ENCODE measurements around the gene GPC6. TPM values are rescaled to one million over a fixed set of nuclear protein-coding genes. Genes with fewer than 3 reads are reported as not detected.

GPC6 gene
- total and polyA plus RNA-seq, 2 donors (not counting 1 experiment from before 2014, with no cell fraction given), result not detected

- intact Hi-C loops (cut with micrococcal nuclease), result no loop called here
- Histone ChIP-seq H3K27ac (ENCODE audit: low read length in 2 of 2) (no peak overlapping the region), H3K79me2 (ENCODE audit: control insufficient read depth, insufficient read depth, low read length) (no peaks in the 10 kb centered on the region), H3K4me1 (ENCODE audit: control insufficient read depth in 2 of 2, insufficient read depth in 2 of 2, low read length in 2 of 2) (no peaks in the 10 kb centered on the region), H2AFZ (ENCODE audit: insufficient read depth, low read depth, low read length, poor library complexity, severe bottlenecking) (no peak overlapping the region), H3K4me3 (ENCODE audit: control extremely low read depth in 1 of 5, extremely low read depth in 1 of 5, insufficient read depth in 1 of 5, low read depth in 2 of 5, low read length in 4 of 5) (no peak overlapping the region), H4K20me1 (ENCODE audit: control insufficient read depth, insufficient read depth, low read length, poor library complexity, severe bottlenecking) (no peaks in the 10 kb centered on the region), H3K9me3 (ENCODE audit: control extremely low read depth in 1 of 3, control insufficient read depth in 2 of 3, insufficient read depth in 1 of 3, low read length in 2 of 3) (no peaks in the 10 kb centered on the region), H3K27me3 (replicated peaks in 1 of 4; ENCODE audit: control extremely low read depth in 1 of 4, control insufficient read depth in 3 of 4, insufficient read depth in 4 of 4, low read length in 3 of 4) (no peaks in the 10 kb centered on the region), H3K9ac (ENCODE audit: low read length) (no peak overlapping the region), H3K4me2 (replicated peaks; ENCODE audit: low read depth, low read length, poor library complexity, severe bottlenecking) (no peak overlapping the region), H3K36me3 (replicated peaks in 1 of 2; ENCODE audit: control extremely low read depth in 1 of 2, control insufficient read depth in 1 of 2, extremely low read depth in 1 of 2, insufficient read depth in 2 of 2, low read length in 1 of 2) (no peaks in the 10 kb centered on the region)
- H3K9me3 Mint-ChIP-seq (ENCODE audit: insufficient read depth), result no peaks in the 10 kb centered on the region
- no peak overlapping the region for H3K4me3 Mint-ChIP-seq
- no peaks in the 10 kb centered on the region for H3K4me1 Mint-ChIP-seq
- no CpG with 5 or more reads among the region's 5 CpGs for WGBS (ENCODE audit: insufficient coverage)
- CTCF ChIA-PET, result no interaction called here
- no peak for DNase-seq
- POLR2A ChIA-PET, result no interaction called here
- no peak overlapping the region for H3K27ac Mint-ChIP-seq
- TF ChIP-seq, protein P1, sequence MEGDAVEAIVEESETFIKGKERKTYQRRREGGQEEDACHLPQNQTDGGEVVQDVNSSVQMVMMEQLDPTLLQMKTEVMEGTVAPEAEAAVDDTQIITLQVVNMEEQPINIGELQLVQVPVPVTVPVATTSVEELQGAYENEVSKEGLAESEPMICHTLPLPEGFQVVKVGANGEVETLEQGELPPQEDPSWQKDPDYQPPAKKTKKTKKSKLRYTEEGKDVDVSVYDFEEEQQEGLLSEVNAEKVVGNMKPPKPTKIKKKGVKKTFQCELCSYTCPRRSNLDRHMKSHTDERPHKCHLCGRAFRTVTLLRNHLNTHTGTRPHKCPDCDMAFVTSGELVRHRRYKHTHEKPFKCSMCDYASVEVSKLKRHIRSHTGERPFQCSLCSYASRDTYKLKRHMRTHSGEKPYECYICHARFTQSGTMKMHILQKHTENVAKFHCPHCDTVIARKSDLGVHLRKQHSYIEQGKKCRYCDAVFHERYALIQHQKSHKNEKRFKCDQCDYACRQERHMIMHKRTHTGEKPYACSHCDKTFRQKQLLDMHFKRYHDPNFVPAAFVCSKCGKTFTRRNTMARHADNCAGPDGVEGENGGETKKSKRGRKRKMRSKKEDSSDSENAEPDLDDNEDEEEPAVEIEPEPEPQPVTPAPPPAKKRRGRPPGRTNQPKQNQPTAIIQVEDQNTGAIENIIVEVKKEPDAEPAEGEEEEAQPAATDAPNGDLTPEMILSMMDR (IDR thresholded peaks at IDR 0.05), result no peak
- TF ChIP-seq EZH2 (IDR thresholded peaks at IDR 0.05; ENCODE audit: borderline replicate concordance, insufficient read depth, low read depth, low read length, poor library complexity, severe bottlenecking), result no peak
- H3K27me3 Mint-ChIP-seq, result no peaks in the 10 kb centered on the region
- ATAC-seq (ENCODE audit: low read depth), result no peak
Observed at GRCh38 chr13:94050039-94050438, 823.4 kb downstream of the GPC6 start.

DNA sequence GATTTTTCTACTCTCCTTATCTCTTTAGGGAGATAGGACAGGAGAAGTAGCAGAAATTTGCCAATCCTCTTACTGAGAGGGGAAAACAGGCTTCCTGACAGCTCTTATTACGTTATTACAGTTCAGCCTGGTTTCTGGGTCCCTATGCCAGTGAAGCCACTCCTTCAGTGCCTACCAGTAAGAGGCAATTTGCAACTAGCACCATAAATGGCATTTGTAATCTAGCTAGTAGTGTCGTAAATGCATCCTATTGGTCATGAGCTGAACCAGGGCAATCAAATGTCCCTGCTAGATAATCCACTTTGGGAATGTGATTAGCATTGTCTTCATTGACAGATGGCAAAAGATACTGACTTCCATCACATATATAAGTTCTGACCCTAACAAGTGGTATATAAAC, 824.1 kb downstream of the GPC6 start:
- Histone ChIP-seq H3K27ac (ENCODE audit: low read length in 2 of 2) (no peak overlapping the region), H3K4me3 (ENCODE audit: control extremely low read depth in 1 of 5, extremely low read depth in 1 of 5, insufficient read depth in 1 of 5, low read depth in 2 of 5, low read length in 4 of 5) (no peak overlapping the region), H3K9ac (ENCODE audit: low read length) (no peak overlapping the region), H3K79me2 (ENCODE audit: control insufficient read depth, insufficient read depth, low read length) (no peaks in the 10 kb centered on the region), H4K20me1 (ENCODE audit: control insufficient read depth, insufficient read depth, low read length, poor library complexity, severe bottlenecking) (no peaks in the 10 kb centered on the region), H2AFZ (ENCODE audit: insufficient read depth, low read depth, low read length, poor library complexity, severe bottlenecking) (no peak overlapping the region), H3K4me2 (replicated peaks; ENCODE audit: low read depth, low read length, poor library complexity, severe bottlenecking) (no peak overlapping the region), H3K36me3 (replicated peaks in 1 of 2; ENCODE audit: control extremely low read depth in 1 of 2, control insufficient read depth in 1 of 2, extremely low read depth in 1 of 2, insufficient read depth in 2 of 2, low read length in 1 of 2) (no peaks in the 10 kb centered on the region), H3K27me3 (replicated peaks in 1 of 4; ENCODE audit: control extremely low read depth in 1 of 4, control insufficient read depth in 3 of 4, insufficient read depth in 4 of 4, low read length in 3 of 4) (no peaks in the 10 kb centered on the region), H3K9me3 (ENCODE audit: control extremely low read depth in 1 of 3, control insufficient read depth in 2 of 3, insufficient read depth in 1 of 3, low read length in 2 of 3) (no peaks in the 10 kb centered on the region), H3K4me1 (ENCODE audit: control insufficient read depth in 2 of 2, insufficient read depth in 2 of 2, low read length in 2 of 2) (no peaks in the 10 kb centered on the region)
- no peak overlapping the region for H3K4me3 Mint-ChIP-seq
- no peak overlapping the region for H3K27ac Mint-ChIP-seq
- TF ChIP-seq EZH2 (IDR thresholded peaks at IDR 0.05; ENCODE audit: borderline replicate concordance, insufficient read depth, low read depth, low read length, poor library complexity, severe bottlenecking), result no peak
- TF ChIP-seq, protein P1 (IDR thresholded peaks at IDR 0.05), result no peak
- ChIA-PET POLR2A (no interaction called here), CTCF (no interaction called here)
- intact Hi-C loops (cut with micrococcal nuclease), result no loop called here
- no peaks in the 10 kb centered on the region for H3K4me1 Mint-ChIP-seq
- ATAC-seq (ENCODE audit: low read depth) (no peak), DNase-seq (no peak)
- no peaks in the 10 kb centered on the region for H3K9me3 Mint-ChIP-seq (ENCODE audit: insufficient read depth)
- WGBS (ENCODE audit: insufficient coverage), result 60% methylated on average over 1 of the region's 2 CpGs
- no peaks in the 10 kb centered on the region for H3K27me3 Mint-ChIP-seq

All from B cell (primary cell).